NCI-H69 (cell line): ENCODE measurements around the gene ACSF3.

Experiments
- DNase-seq: peaks from one replicate; lab custom pipeline; 2025; lab: John Stamatoyannopoulos, UW

The ACSF3 gene

GRCh38 chr16:89112377-89113151, 18.9 kb downstream of the ACSF3 start:
- DNase-seq, result no peak

- no peak for DNase-seq
Observed at GRCh38 chr16:89113152-89113547, 19.5 kb downstream of the ACSF3 start.

GRCh38 chr16:89113661-89114060, 20.0 kb downstream of the ACSF3 start:
- DNase-seq, result no peak

- DNase-seq, result no peak
Observed at GRCh38 chr16:89114159-89114981, 20.7 kb downstream of the ACSF3 start.

DNA sequence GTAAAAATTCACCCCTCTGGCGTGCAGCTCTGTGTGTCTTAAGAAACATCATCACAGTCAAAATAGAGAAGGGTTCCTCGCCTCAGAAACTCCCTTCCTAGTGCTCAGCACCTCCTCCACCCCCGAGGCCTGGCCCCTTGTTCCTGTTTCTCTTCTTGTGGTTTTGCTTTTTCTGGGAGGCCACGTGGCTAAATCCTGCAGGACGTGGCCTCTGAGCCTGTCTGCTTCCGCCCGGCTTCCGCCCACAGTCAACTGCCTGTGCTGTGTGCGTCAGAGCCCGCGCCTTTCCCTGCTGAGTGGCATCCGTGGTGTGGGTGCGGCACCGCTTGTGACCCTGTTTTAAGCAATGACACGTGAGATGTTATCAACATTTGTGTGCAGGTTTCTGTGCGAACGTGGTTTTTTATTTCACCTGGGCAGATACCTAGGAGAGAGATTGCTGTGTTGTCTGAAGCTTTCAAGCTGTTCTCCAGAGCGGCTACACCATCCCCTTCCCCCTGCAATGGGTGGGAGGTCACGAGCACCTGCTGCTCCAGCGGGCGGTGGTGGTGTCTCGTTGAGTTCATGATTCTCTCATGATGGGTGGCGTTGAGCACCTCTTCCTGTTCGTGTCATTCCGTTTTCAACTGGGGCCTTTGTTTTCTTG, 21.7 kb downstream of the ACSF3 start:
- no peak for DNase-seq

GRCh38 chr16:89116341-89117226, 22.9 kb downstream of the ACSF3 start:
- DNase-seq, result no peak

DNA sequence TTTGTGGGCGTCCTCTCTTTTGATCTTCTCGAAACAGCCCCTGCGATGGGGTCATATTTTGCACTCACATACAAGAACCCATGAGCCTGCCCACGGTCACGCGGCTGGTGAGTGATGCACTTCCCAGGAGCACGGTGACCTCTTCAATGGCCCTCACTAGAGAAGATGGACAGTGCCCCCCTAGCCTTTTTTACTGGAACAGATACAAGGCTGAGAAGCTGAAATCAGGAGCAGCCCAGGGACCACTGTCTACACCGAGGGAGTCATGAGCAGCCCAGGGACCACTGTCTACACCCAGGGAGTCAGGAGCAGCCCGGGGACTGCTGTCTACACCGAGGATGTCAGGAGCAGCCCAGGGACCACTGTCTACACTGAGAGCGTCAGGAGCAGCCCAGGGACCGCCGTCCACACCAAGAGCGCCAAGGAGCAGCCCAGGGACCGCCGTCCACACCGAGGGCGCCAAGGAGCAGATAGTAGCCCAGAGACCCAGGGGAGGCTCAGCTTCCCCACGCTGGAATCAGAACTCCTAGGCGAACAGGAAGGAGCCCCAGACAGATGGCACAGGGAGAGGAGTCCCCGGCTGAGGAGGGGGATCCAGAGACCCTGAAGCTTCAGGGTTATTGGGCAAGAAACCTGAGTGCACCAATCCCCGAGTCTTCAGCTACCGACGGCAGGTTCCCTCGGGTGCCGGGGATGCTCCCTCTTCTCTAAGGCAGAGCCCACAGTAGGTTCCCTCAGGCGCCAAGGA, 23.7 kb downstream of the ACSF3 start:
- no peak for DNase-seq

DNA sequence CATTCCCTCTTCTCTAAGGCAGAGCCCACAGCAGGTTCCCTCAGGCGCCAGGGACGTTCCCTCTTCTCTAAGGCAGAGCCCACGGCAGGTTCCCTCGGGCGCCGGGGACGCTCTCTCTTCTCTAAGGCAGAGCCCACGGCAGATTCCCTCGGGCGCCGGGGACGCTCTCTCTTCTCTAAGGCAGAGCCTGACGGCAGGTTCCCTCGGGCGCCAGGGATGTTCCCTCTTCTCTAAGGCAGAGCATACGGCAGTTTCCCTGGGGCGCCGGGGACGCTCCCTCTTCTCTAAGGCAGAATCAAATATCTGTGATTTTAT, 24.3 kb downstream of the ACSF3 start:
- no peak for DNase-seq

- no peak for DNase-seq
Observed at GRCh38 chr16:89118361-89119165, 24.9 kb downstream of the ACSF3 start.

DNA sequence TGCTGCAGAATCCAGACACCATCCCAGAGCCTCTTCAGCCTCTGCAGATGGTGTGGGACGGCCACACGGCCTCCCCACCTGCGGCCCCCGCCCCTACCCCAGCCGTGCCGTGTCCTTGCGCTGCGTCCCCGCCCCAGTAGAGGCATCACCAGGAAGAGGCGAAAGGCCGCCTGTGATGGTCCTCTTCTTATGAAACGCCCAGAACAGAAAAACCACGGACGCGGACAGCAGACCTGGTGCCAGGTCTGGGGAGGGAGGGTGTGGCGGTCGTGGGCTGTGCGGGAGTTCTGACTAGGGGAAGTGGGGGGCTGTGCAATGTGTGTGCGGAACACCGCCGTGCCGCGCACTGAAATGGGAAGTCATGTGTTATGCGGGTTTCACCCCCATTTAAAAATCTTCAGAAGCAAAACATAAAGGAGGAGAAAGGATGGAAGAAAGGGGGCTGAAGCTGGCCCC, 25.5 kb downstream of the ACSF3 start:
- DNase-seq, result no peak

GRCh38 chr16:89119661-89120141, 26.0 kb downstream of the ACSF3 start:
- DNase-seq, result no peak

GRCh38 chr16:89120281-89120680, 26.6 kb downstream of the ACSF3 start:
- no peak for DNase-seq

GRCh38 chr16:89120921-89121351, 27.3 kb downstream of the ACSF3 start:
- DNase-seq, result no peak

DNA sequence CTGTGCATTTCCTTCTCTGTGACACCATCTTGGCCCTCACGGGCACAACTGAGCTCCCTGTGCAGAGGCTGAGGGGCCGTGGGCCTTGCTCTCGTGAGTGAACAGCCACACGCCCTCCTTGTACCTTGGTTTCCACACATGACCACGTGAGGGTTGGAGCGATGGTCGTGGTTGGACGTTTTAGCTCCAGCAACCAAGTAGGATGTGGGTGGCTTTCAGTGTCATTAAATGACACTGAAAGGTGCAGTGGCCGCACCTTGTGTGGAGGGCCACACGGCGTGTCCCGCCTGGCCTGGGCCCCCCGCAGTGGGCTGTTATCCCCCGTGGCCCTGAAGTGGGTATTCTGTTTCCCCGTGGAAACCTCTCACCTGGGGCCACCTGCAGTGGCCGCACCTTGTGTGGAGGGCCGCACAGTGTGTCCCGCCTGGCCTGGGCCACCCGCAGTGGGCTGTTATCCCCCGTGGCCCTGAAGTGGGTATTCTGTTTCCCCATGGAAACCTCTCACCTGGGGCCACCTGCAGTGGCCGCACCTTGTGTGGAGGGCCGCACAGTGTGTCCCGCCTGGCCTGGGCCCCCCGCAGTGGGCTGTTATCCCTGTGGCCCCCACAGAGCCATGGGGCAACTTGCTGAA, 28.2 kb downstream of the ACSF3 start:
- no peak for DNase-seq

DNA sequence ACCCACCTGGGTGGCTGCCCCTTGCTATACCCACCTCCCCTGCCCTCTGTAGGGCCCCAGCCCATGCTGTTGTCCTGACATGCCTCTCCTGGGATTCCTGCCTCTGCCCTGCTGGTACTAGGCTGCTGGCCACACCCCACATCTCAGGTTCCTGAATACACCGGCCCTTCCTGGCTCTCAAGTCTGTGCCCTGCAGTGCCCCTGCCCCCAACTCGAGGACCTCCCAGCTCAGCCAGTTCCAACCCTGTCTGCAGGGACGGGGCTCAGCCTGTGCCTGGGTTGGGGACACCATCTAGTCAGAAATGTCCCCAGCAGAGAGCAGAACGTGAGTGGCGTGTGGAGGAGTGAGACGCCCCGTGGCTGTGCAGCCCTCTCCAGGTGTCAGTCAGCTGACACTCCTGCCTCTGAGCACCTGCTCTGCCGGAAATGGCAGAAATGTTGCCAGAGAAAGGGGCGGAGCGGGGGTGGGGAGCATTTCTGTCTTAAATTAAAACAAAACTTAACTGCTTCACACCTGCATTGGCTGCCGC, 28.7 kb downstream of the ACSF3 start:
- peak; percentile 68 for DNase-seq

DNA sequence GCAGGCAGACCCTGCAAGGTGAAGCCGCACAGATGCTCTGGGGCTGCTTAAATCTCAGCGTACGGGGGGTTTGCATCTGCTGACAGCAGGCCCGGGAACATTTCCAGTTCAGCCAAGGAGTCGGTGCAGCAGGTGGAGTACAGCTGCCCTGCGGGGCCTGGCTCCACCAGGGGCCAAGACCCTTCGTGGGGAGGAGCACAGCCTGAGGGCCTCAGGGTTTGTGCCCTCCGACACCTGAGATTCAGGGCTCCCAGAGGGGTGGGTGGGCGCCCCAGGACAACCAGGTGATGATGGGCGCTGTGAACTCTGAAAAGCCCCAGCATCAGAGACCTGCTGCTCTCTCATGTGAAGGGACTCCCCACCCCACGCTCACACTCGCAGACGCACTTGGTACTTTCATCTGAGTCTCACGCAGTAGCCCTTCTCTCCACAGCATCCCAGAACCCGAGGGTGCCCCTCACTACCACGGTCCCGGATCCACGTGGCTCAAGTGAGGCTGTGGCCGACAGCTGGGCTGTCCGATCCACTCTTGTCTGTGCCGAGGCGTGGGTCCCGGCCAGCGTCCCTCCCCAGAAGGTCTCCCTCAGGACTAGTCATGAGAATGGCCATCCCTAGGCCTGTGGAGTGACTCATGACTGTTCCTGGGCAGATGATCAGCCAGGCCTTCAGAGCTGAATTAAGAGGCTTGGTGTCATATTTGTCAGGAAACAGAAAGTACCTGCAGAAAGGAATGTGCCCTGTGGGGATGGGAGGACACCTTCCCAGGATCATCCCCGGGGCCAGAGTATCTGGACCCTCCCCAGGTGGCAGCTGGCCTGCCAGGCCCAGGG, 29.6 kb downstream of the ACSF3 start:
- DNase-seq, result peak; percentile 27

DNA sequence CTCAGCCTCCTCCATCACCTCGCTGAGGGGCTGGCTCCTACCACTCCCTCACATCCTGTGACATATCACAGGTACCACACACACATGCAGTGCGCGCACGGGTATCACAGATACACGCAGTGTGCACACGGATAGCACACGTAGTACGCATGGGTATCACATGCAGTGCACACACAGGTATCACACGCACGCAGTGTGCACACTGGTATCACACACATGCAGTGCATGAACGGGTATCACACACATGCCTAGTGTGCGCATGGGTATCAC, 30.1 kb downstream of the ACSF3 start:
- DNase-seq, result no peak

- no peak for DNase-seq
Observed at GRCh38 chr16:89129378-89129777, 35.7 kb downstream of the ACSF3 start.

GRCh38 chr16:89130448-89130847, 36.8 kb downstream of the ACSF3 start:
- no peak for DNase-seq
